GM12878 (cell line): ENCODE data around the gene GRXCR1. TPM values are rescaled to one million over a fixed set of nuclear protein-coding genes. Genes with fewer than 3 reads are reported as not detected.

ENCODE experiments used
- ATAC-seq: fragments of 200-7000 bp; cut with Tn5 transposase; 3 replicates; pipeline ENCODE4 v1.9.1; 2020; ENCODE audit warnings: mild to moderate bottlenecking, moderate library complexity
- BruUV-seq: library from RNA; stranded (reverse); fragments of 400-500 nt; replicated peaks from 2 replicates; lab custom pipeline; 2021; lab: Mats Ljungman, UMichigan
- CTCF ChIA-PET: fragments of 300-600 bp; sonication (Branson Sonifier 250); formaldehyde crosslinking; extraction: SDS; loops from one replicate; lab custom pipeline; 2021; ENCODE audit warnings: inconsistent platforms; lab: Yijun Ruan, JAX
- POLR2A ChIA-PET: fragments of 350-600 bp; formaldehyde crosslinking; extraction: SDS; loops from one replicate; lab custom pipeline; 2021; ENCODE audit warnings: inconsistent platforms; lab: Charles Lee
- RAD21 ChIA-PET: fragments of 300-600 bp; sonication (Branson Sonifier 250); formaldehyde crosslinking; loops from one replicate; lab custom pipeline; 2023; ENCODE audit warnings: antibody characterized with exemption; ENCODE audit not compliant: unreplicated experiment; lab: Charles Lee
- SMC1A ChIA-PET: fragments of 300-600 bp; sonication (Branson Sonifier 250); formaldehyde crosslinking; loops from one replicate; lab custom pipeline; 2023; ENCODE audit not compliant: unreplicated experiment, uncharacterized antibody; lab: Charles Lee
- DNase-seq: peaks from one replicate; pipeline ENCODE4 v3.0.0-alpha.2; 2011; ENCODE audit warnings: low read depth, low spot score
- FAIRE-seq: peaks from 3 replicates; lab custom pipeline; 2011; peaks lifted over from hg19 to GRCh38; lab: Jason Lieb, UNC
- H2AFZ ChIP-seq: 2 replicates; pipeline ENCODE4 v1.6.0; 2011; ENCODE audit warnings: low read depth, low read length, control low read depth; ENCODE audit not compliant: control insufficient read depth
- H3K27ac ChIP-seq: 2 replicates; pipeline ENCODE4 v1.5.1; 2011; ENCODE audit warnings: control low read depth; ENCODE audit not compliant: control insufficient read depth, insufficient read depth
- H3K27me3 ChIP-seq, 2 experiments: replicated peaks in 1 of 2; 2 replicates each; pipeline versions ENCODE4 v1.6.0 to v1.6.1; 2011; ENCODE audit warnings: low read length in 1 of 2; ENCODE audit not compliant: control insufficient read depth in 2 of 2, insufficient read depth in 2 of 2
- H3K36me3 ChIP-seq, 2 experiments: 2 replicates each; pipeline ENCODE4 v1.5.1; 2011; ENCODE audit warnings: low read length in 1 of 2; ENCODE audit not compliant: control insufficient read depth in 2 of 2, insufficient read depth in 2 of 2
- H3K4me1 ChIP-seq: 2 replicates; pipeline ENCODE4 v1.6.1; 2011; ENCODE audit warnings: mild to moderate bottlenecking, low read length, moderate library complexity, mixed read lengths; ENCODE audit not compliant: control insufficient read depth, insufficient read depth
- H3K4me2 ChIP-seq: 2 replicates; pipeline ENCODE4 v1.6.0; 2011; ENCODE audit warnings: control low read depth; ENCODE audit not compliant: control insufficient read depth, insufficient read depth
- H3K4me3 ChIP-seq: fragments of 200-600 bp; sonication (generic); 2 replicates; pipeline ENCODE4 v1.5.1; 2016
- H3K79me2 ChIP-seq: 2 replicates; pipeline ENCODE4 v1.6.0; 2011; ENCODE audit warnings: low read length; ENCODE audit not compliant: control insufficient read depth, insufficient read depth
- H3K9ac ChIP-seq: 2 replicates; pipeline ENCODE4 v1.8.0; 2011; ENCODE audit warnings: low read length, control low read depth, mixed read lengths; ENCODE audit not compliant: control insufficient read depth, insufficient read depth
- H3K9me3 ChIP-seq: replicated peaks from 3 replicates; pipeline ENCODE4 v1.5.1; 2011; ENCODE audit warnings: mild to moderate bottlenecking, low read length; ENCODE audit not compliant: control insufficient read depth, insufficient read depth
- H4K20me1 ChIP-seq: 2 replicates; pipeline ENCODE4 v1.6.0; 2011; ENCODE audit not compliant: control insufficient read depth, insufficient read depth
- BCL11A ChIP-seq: IDR thresholded peaks from 2 replicates; pipeline ENCODE4 v1.6.1; 2011; ENCODE audit warnings: low read depth, low read length
- CBFB ChIP-seq: IDR thresholded peaks from 2 replicates; pipeline ENCODE4 v1.6.1; 2016; ENCODE audit warnings: antibody characterized with exemption, low read depth
- CBX5 ChIP-seq: sonication (generic); IDR thresholded peaks from 2 replicates; pipeline ENCODE4 v1.6.1; 2016; ENCODE audit warnings: low read depth, moderate library complexity, mild to moderate bottlenecking, inconsistent platforms
- CREM ChIP-seq: IDR thresholded peaks from 2 replicates; pipeline ENCODE4 v1.6.1; 2014; ENCODE audit warnings: antibody characterized with exemption, low read depth
- GABPA ChIP-seq: IDR thresholded peaks from 2 replicates; pipeline ENCODE4 v1.6.1; 2014; ENCODE audit warnings: antibody characterized with exemption, low read depth, mild to moderate bottlenecking, inconsistent platforms
- HDAC2 ChIP-seq: fragments of 200-600 bp; sonication (generic); IDR thresholded peaks from 2 replicates; pipeline ENCODE4 v1.6.1; 2017
- NFIC ChIP-seq: IDR thresholded peaks from 2 replicates; pipeline ENCODE4 v1.6.1; 2012; ENCODE audit warnings: low read depth, mild to moderate bottlenecking, inconsistent platforms, low read length, moderate library complexity
- NFYA ChIP-seq: IDR thresholded peaks from 2 replicates; pipeline ENCODE4 v1.6.1; 2011; ENCODE audit warnings: low read depth, mild to moderate bottlenecking, low read length, improper control_type of control experiment, borderline replicate concordance
- NR2C2 ChIP-seq: IDR thresholded peaks from 2 replicates; pipeline ENCODE4 v1.6.1; 2011; ENCODE audit warnings: borderline replicate concordance, low read depth; ENCODE audit not compliant: control insufficient read depth, insufficient read length
- NRF1 ChIP-seq: conservative IDR thresholded peaks from 2 replicates; pipeline ENCODE4 v1.6.1; 2011; ENCODE audit warnings: mild to moderate bottlenecking, low read depth, low read length, improper control_type of control experiment
- PAX8 ChIP-seq: fragments of 450-650 bp; IDR thresholded peaks from 2 replicates; pipeline ENCODE4 v1.6.1; 2017; ENCODE audit warnings: mild to moderate bottlenecking, moderate library complexity
- RB1 ChIP-seq: fragments of 450-650 bp; formaldehyde crosslinking; IDR thresholded peaks from 2 replicates; pipeline ENCODE4 v1.6.1; 2017; ENCODE audit warnings: mild to moderate bottlenecking, borderline replicate concordance
- RBBP5 ChIP-seq: fragments of 200-600 bp; sonication (generic); conservative IDR thresholded peaks from 2 replicates; pipeline ENCODE4 v1.6.1; 2016
- RCOR1 ChIP-seq: conservative IDR thresholded peaks from 2 replicates; pipeline ENCODE4 v1.6.1; 2012; ENCODE audit warnings: low read depth, low read length, improper control_type of control experiment
- TAF1 ChIP-seq: IDR thresholded peaks from 2 replicates; pipeline ENCODE4 v1.6.1; 2011; ENCODE audit warnings: mild to moderate bottlenecking, low read depth, low read length, borderline replicate concordance
- TBL1XR1 ChIP-seq: IDR thresholded peaks from 2 replicates; pipeline ENCODE4 v1.6.1; 2012; ENCODE audit warnings: low read depth, low read length, improper control_type of control experiment
- WGBS: methylation state at CpG from one replicate; pipeline ENCODE4 v1.1.6; 2016; ENCODE audit warnings: low lambda C conversion rate; ENCODE audit not compliant: insufficient replicate concordance, insufficient coverage; ENCODE audit errors: missing lambda C conversion rate; 5-methylcytosine and 5-hydroxymethylcytosine counted together
- in situ Hi-C: fragments of 300-500 bp; cut with MboI; formaldehyde crosslinking; loops from 9 replicates; pipeline ENCODE4 v1.14.3; 2018; ENCODE audit warnings: mixed read lengths
- intact Hi-C: fragments of 100-400 bp; cut with micrococcal nuclease; formaldehyde crosslinking; loops from one replicate; pipeline ENCODE4 v1.14.2; 2022; ENCODE audit not compliant: unreplicated experiment
- polyA plus RNA-seq, 11 experiments: library from polyadenylated mRNA; depleted of rRNA in 4 of 11; unstranded in 6 of 11; stranded (reverse) in 5 of 11; fragments of >200 nt; fragmentation: Nextera tagmentation in 4 of 11; fragmentation: Illumina TruSeq in 1 of 11; extraction: Ambion mirVana in 4 of 11; extraction: Trizol in 1 of 11; gene quantifications; 1 replicate in 1 of 11; 2 replicates in 10 of 11; pipeline versions ENCODE4 v1.2.1 to v1.2.3, GENCODE V29; 2011 to 2016; ENCODE audit warnings: inconsistent platforms in 2 of 11, missing spikeins in 2 of 11, low read depth in 1 of 11
- total RNA-seq, 4 experiments: library from RNA; depleted of rRNA in 3 of 4; stranded (reverse); fragments of >200 nt in 3 of 4; fragmentation: Illumina TruSeq in 1 of 4; extraction: Trizol in 1 of 4; gene quantifications; 2 replicates each; pipeline versions ENCODE4 v1.2.1 to v1.2.3, GENCODE V29; 2013 to 2021
- TF ChIP-seq, protein P1 (sequence below): fragments of 450-650 bp; IDR thresholded peaks from 2 replicates; pipeline ENCODE4 v1.6.1; 2017; ENCODE audit warnings: mild to moderate bottlenecking
- TF ChIP-seq, protein P2 (sequence below): fragments of 450-650 bp; IDR thresholded peaks from 2 replicates; pipeline ENCODE4 v1.6.1; 2016; ENCODE audit warnings: mild to moderate bottlenecking
- TF ChIP-seq, protein P3 (sequence below): fragments of 450-650 bp; formaldehyde crosslinking; IDR thresholded peaks from 2 replicates; pipeline ENCODE4 v1.5.0; 2022; ENCODE audit warnings: mild to moderate bottlenecking, missing genetic modification characterization

Gene GRXCR1
- total and polyA plus RNA-seq, 10 of the 15 experiments (the other 5 are each of a cell fraction or from before 2014, with no cell fraction given) = not detected

DNA sequence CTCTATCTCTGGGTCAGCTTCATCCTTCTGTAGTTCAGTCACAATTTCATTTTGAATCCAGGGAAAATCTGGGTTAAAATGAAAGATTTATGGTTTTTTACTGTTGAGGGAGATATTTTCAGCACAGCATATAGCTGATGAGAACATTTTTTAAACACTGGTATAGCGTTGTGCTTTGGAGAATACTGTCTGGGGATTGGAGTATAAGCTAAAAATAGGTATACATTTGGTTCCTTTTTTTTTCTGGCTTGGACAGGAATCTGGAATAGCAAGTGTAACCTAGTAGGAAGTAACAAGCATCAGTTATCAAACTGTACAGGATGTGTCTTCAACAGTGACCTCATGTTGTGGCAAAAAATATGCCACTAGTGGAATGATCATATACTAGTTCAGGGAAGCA, 149.1 kb downstream of the GRXCR1 start (continued):
- TF ChIP-seq RB1 = no peak
- TF ChIP-seq CREM = no peak
- TF ChIP-seq GABPA = no peak
- no peak for TF ChIP-seq HDAC2
- no peak for TF ChIP-seq BCL11A

DNA sequence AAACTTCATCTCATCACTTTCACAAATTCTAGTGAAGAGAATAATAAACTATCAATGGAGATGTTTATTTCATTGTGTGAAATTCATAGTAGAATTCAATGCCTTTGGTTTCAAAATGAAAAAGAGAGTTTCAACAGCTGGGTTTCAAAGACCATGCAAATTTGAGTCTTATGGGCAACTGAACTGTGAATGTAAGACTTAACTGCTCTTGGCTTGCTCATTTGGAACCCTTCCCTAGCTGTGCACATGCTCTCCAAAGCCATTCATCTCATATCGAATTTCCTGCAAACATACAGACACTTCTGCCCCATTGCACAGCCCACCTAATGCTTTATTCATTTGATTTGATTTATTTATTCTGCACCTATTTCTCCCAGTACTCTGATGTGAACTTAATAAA, 154.5 kb downstream of the GRXCR1 start:
- no peak for DNase-seq
- CTCF ChIA-PET = no interaction called here

More for the DNA sequence above, 154.5 kb downstream of the GRXCR1 start:
- Histone ChIP-seq H3K27ac (no peak overlapping the region), H3K9ac (no peak overlapping the region), H3K9me3 (no peaks in the 10 kb centered on the region), H3K4me2 (no peak overlapping the region), H4K20me1 (no peaks in the 10 kb centered on the region), H3K27me3 (no peaks in the 10 kb centered on the region), H3K4me3 (no peak overlapping the region), H3K79me2 (no peaks in the 10 kb centered on the region), H2AFZ (no peak overlapping the region), H3K36me3 (no peaks in the 10 kb centered on the region), H3K4me1 (no peaks in the 10 kb centered on the region)
- no TSS peak for BruUV-seq
- ChIA-PET RAD21 (no interaction called here), SMC1A (no interaction called here), POLR2A (no interaction called here)
- WGBS = 0% methylated on average over 1 of the region's 1 CpG
- TF ChIP-seq NR2C2 (no peak), NRF1 (no peak), RB1 (no peak), NFYA (no peak), CBX5 (no peak), RCOR1 (no peak), BCL11A (no peak), RBBP5 (no peak), TBL1XR1 (no peak), GABPA (no peak), NFIC (no peak), CBFB (no peak), TAF1 (no peak), PAX8 (no peak)
- TF ChIP-seq, protein P1, sequence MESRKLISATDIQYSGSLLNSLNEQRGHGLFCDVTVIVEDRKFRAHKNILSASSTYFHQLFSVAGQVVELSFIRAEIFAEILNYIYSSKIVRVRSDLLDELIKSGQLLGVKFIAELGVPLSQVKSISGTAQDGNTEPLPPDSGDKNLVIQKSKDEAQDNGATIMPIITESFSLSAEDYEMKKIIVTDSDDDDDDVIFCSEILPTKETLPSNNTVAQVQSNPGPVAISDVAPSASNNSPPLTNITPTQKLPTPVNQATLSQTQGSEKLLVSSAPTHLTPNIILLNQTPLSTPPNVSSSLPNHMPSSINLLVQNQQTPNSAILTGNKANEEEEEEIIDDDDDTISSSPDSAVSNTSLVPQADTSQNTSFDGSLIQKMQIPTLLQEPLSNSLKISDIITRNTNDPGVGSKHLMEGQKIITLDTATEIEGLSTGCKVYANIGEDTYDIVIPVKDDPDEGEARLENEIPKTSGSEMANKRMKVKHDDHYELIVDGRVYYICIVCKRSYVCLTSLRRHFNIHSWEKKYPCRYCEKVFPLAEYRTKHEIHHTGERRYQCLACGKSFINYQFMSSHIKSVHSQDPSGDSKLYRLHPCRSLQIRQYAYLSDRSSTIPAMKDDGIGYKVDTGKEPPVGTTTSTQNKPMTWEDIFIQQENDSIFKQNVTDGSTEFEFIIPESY = no peak
- TF ChIP-seq, protein P2, sequence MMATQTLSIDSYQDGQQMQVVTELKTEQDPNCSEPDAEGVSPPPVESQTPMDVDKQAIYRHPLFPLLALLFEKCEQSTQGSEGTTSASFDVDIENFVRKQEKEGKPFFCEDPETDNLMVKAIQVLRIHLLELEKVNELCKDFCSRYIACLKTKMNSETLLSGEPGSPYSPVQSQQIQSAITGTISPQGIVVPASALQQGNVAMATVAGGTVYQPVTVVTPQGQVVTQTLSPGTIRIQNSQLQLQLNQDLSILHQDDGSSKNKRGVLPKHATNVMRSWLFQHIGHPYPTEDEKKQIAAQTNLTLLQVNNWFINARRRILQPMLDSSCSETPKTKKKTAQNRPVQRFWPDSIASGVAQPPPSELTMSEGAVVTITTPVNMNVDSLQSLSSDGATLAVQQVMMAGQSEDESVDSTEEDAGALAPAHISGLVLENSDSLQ = no peak
- TF ChIP-seq, protein P3, sequence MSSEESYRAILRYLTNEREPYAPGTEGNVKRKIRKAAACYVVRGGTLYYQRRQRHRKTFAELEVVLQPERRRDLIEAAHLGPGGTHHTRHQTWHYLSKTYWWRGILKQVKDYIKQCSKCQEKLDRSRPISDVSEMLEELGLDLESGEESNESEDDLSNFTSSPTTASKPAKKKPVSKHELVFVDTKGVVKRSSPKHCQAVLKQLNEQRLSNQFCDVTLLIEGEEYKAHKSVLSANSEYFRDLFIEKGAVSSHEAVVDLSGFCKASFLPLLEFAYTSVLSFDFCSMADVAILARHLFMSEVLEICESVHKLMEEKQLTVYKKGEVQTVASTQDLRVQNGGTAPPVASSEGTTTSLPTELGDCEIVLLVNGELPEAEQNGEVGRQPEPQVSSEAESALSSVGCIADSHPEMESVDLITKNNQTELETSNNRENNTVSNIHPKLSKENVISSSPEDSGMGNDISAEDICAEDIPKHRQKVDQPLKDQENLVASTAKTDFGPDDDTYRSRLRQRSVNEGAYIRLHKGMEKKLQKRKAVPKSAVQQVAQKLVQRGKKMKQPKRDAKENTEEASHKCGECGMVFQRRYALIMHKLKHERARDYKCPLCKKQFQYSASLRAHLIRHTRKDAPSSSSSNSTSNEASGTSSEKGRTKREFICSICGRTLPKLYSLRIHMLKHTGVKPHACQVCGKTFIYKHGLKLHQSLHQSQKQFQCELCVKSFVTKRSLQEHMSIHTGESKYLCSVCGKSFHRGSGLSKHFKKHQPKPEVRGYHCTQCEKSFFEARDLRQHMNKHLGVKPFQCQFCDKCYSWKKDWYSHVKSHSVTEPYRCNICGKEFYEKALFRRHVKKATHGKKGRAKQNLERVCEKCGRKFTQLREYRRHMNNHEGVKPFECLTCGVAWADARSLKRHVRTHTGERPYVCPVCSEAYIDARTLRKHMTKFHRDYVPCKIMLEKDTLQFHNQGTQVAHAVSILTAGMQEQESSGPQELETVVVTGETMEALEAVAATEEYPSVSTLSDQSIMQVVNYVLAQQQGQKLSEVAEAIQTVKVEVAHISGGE (CRISPR knock-in tag) = no peak
- intact Hi-C loops (no loop called here), in situ Hi-C loops (no loop called here)
- FAIRE-seq = no peak
- ATAC-seq = no peak
